Stimulated activated CD4-positive, alpha-beta T cell treated with anti-CD3 and anti-CD28 coated beads, Interleukin-12 subunit alpha, Interleukin-12 subunit beta, amount 100 ng/mL, for 4 hours (primary cell): ENCODE results near the gene PCP4.

Source experiments
- DNase-seq: peaks from one replicate; pipeline ENCODE4 v3.0.0-alpha.2; 2020

PCP4 gene

GRCh38 chr21:39924577-39925308, 57.5 kb downstream of the PCP4 start:
- no peak for DNase-seq

- no peak for DNase-seq
These were observed 60.2 kb downstream of the PCP4 start for GRCh38 chr21:39927304-39927886.

GRCh38 chr21:39932335-39932734, 65.1 kb downstream of the PCP4 start:
- DNase-seq: no peak

GRCh38 chr21:39934895-39935294, 67.7 kb downstream of the PCP4 start:
- no peak for DNase-seq

GRCh38 chr21:39935716-39936115, 68.5 kb downstream of the PCP4 start:
- DNase-seq: no peak

GRCh38 chr21:39938086-39938625, 70.9 kb downstream of the PCP4 start:
- DNase-seq: no peak

- no peak for DNase-seq
These were observed 79.0 kb downstream of the PCP4 start for GRCh38 chr21:39946199-39946598.

- DNase-seq: no peak
These were observed 79.8 kb downstream of the PCP4 start for GRCh38 chr21:39947031-39947430.

- DNase-seq: no peak
These were observed 84.2 kb downstream of the PCP4 start for GRCh38 chr21:39951183-39952101.

- no peak for DNase-seq
These were observed 85.0 kb downstream of the PCP4 start for GRCh38 chr21:39952265-39952664.

GRCh38 chr21:39954570-39954969, 87.3 kb downstream of the PCP4 start:
- DNase-seq: no peak

GRCh38 chr21:39955326-39955725, 88.1 kb downstream of the PCP4 start:
- DNase-seq: no peak

- DNase-seq: no peak
These were observed 89.3 kb downstream of the PCP4 start for GRCh38 chr21:39956586-39956985.

- DNase-seq: no peak
These were observed 91.5 kb downstream of the PCP4 start for GRCh38 chr21:39958731-39959130.

- DNase-seq: no peak
These were observed 94.0 kb downstream of the PCP4 start for GRCh38 chr21:39961251-39961650.

GRCh38 chr21:39965026-39965425, 97.8 kb downstream of the PCP4 start:
- no peak for DNase-seq

GRCh38 chr21:39966786-39967185, 99.5 kb downstream of the PCP4 start:
- DNase-seq: no peak

- no peak for DNase-seq
These were observed 100.8 kb downstream of the PCP4 start for GRCh38 chr21:39968010-39968409.

GRCh38 chr21:39969691-39970364, 102.6 kb downstream of the PCP4 start:
- no peak for DNase-seq

GRCh38 chr21:39971956-39972355, 104.7 kb downstream of the PCP4 start:
- no peak for DNase-seq

- no peak for DNase-seq
These were observed 105.2 kb downstream of the PCP4 start for GRCh38 chr21:39972471-39972870.

- DNase-seq: no peak
These were observed 105.9 kb downstream of the PCP4 start for GRCh38 chr21:39972976-39973770.
